Transverse colon (tissue), 4 donors: ENCODE data around the gene ANKS1B. TPM values are rescaled to one million over a fixed set of nuclear protein-coding genes. Genes with fewer than 3 reads are reported as not detected.

ENCODE experiments used
- DNase-seq: peaks from one replicate; pipeline ENCODE4 v3.0.0-alpha.2; 2019
- H3K27ac ChIP-seq, 4 donors: fragments of 200-600 bp; sonication (generic); 2 replicates each; pipeline ENCODE4 v1.5.1; 2016 to 2018; ENCODE audit warnings: inconsistent platforms in 4 of 4
- H3K27me3 ChIP-seq: fragments of 200-600 bp; sonication (generic); 2 replicates; pipeline ENCODE4 v1.5.1; 2017; ENCODE audit warnings: inconsistent platforms
- H3K36me3 ChIP-seq, 4 donors: fragments of 200-600 bp; sonication (generic); 2 replicates each; pipeline ENCODE4 v1.5.1; 2017 to 2019; ENCODE audit warnings: inconsistent platforms in 4 of 4
- H3K4me1 ChIP-seq, 4 donors: fragments of 200-600 bp; sonication (generic); 2 replicates each; pipeline ENCODE4 v1.5.1; 2017 to 2020; ENCODE audit warnings: inconsistent platforms in 4 of 4
- H3K4me3 ChIP-seq, 4 donors: fragments of 200-600 bp; sonication (generic); 1 replicate in 1 of 4; 2 replicates in 3 of 4; pipeline versions ENCODE4 v1.5.1 to v1.6.1; 2017 to 2019; ENCODE audit warnings: inconsistent platforms in 4 of 4
- H3K9me3 ChIP-seq, 2 donors: fragments of 200-600 bp; sonication (generic); 2 replicates each; pipeline ENCODE4 v1.5.1; 2017 to 2019; ENCODE audit warnings: inconsistent platforms in 2 of 2
- CTCF ChIP-seq, 5 experiments: fragments of 200-600 bp in 3 of 5; fragments of 450-650 bp in 2 of 5; sonication (generic) in 3 of 5; IDR thresholded peaks; 1 replicate in 2 of 5; 2 replicates in 3 of 5; pipeline ENCODE4 v1.5.1; 2016 to 2017; ENCODE audit warnings: antibody characterized with exemption in 5 of 5, inconsistent platforms in 3 of 5, mild to moderate bottlenecking in 2 of 5, moderate library complexity in 1 of 5
- EP300 ChIP-seq: sonication (generic); formaldehyde crosslinking; IDR thresholded peaks from one replicate; pipeline ENCODE4 v1.6.1; 2017; ENCODE audit warnings: antibody characterized with exemption, low read depth
- POLR2A ChIP-seq: fragments of 450-650 bp; IDR thresholded peaks from one replicate; pipeline ENCODE4 v1.6.1; 2016; ENCODE audit warnings: antibody characterized with exemption, mild to moderate bottlenecking, moderate library complexity
- POLR2AphosphoS5 ChIP-seq, 3 donors: sonication (generic); formaldehyde crosslinking; IDR thresholded peaks; one replicate each; pipeline ENCODE4 v1.6.1; 2016; ENCODE audit warnings: antibody characterized with exemption in 3 of 3
- WGBS, 2 donors: methylation state at CpG; one replicate each; pipeline ENCODE4 v1.1.5; 2018; ENCODE audit warnings: low coverage in 1 of 2; 5-methylcytosine and 5-hydroxymethylcytosine counted together
- in situ Hi-C, 4 donors: fragments of 200-750 bp; cut with MboI; loops; one replicate each; pipeline versions ENCODE4 v1.15.0 to v1.15.1; 2017; ENCODE audit warnings: low sequenced_read_pairs in 3 of 4, low pct_ligation_motif_present in 1 of 4, low pct_unique_long_range_greater_than_20kb in 1 of 4
- intact Hi-C: fragments of 100-400 bp; cut with DNase I; formaldehyde crosslinking; loops from one replicate; pipeline ENCODE4 v1.15.1; 2023; ENCODE audit warnings: low total_unique reads
- total RNA-seq, 4 donors: library from RNA; depleted of rRNA; stranded (reverse); fragments of >200 nt; gene quantifications; one replicate each; pipeline ENCODE4 v1.1.0, GENCODE V29; 2016

The ANKS1B gene
- total RNA-seq, 4 donors from 2014 or later, result 1.4 to 6.4 (median 3.5) TPM; not detected in 1

- no peaks in the 10 kb centered on the region for H3K36me3 ChIP-seq
- WGBS, 2 donors, result 42 to 60% methylated on average over 2 of the region's 2 CpGs
- H3K9me3 ChIP-seq, result no peaks in the 10 kb centered on the region
- in situ Hi-C loops, result no loop called here
- no peak overlapping the region for H3K27ac ChIP-seq
- intact Hi-C loops, result no loop called here
- H3K4me1 ChIP-seq, result peaks cover 0 to under 1% (median 0%) of the 10 kb centered on the region in 4 donors
- TF ChIP-seq CTCF (IDR thresholded peaks at IDR 0.05) (no peak), POLR2AphosphoS5 (IDR thresholded peaks at IDR 0.05) (no peak), POLR2A (no peak), EP300 (no peak)
- H3K27me3 ChIP-seq, result no peaks in the 10 kb centered on the region
- H3K4me3 ChIP-seq, result no peak overlapping the region
- DNase-seq, result no peak
Observed at GRCh38 chr12:99954724-99955123, 30.0 kb downstream of the ANKS1B start.

- Histone ChIP-seq H3K27ac (no peak overlapping the region), H3K27me3 (no peaks in the 10 kb centered on the region), H3K4me3 (no peak overlapping the region), H3K9me3 (no peaks in the 10 kb centered on the region), H3K36me3 (no peaks in the 10 kb centered on the region), H3K4me1 (no peaks in the 10 kb centered on the region)
- intact Hi-C loops, result no loop called here
- TF ChIP-seq POLR2AphosphoS5 (IDR thresholded peaks at IDR 0.05), result no peak
- TF ChIP-seq CTCF (IDR thresholded peaks at IDR 0.05), result no peak
- no peak for TF ChIP-seq POLR2A
- no peak for TF ChIP-seq EP300
- WGBS, 2 donors, result 75 to 77% methylated on average over 3 of the region's 3 CpGs
- in situ Hi-C loops, result no loop called here
- DNase-seq, result no peak
Observed at GRCh38 chr12:99948370-99948769, 36.4 kb downstream of the ANKS1B start.

- Histone ChIP-seq H3K4me3 (no peak overlapping the region), H3K36me3 (no peaks in the 10 kb centered on the region), H3K4me1 (no peaks in the 10 kb centered on the region), H3K27me3 (no peaks in the 10 kb centered on the region), H3K9me3 (no peaks in the 10 kb centered on the region), H3K27ac (no peak overlapping the region)
- TF ChIP-seq POLR2AphosphoS5 (IDR thresholded peaks at IDR 0.05) (no peak), CTCF (IDR thresholded peaks at IDR 0.05) (no peak), POLR2A (no peak), EP300 (no peak)
- no peak for DNase-seq
- 83% methylated on average over 1 of the region's 1 CpG; no CpG with 5 or more reads in 1 of the 2 donors for WGBS, 2 donors
- intact Hi-C loops (no loop called here), in situ Hi-C loops (no loop called here)
Observed at GRCh38 chr12:99946131-99946530, 38.6 kb downstream of the ANKS1B start.

- H3K4me3 ChIP-seq, result no peak overlapping the region
- no peaks in the 10 kb centered on the region for H3K27me3 ChIP-seq
- peaks cover 0 to 1% (median 0%) of the 10 kb centered on the region in 4 donors for H3K36me3 ChIP-seq
- no peak for TF ChIP-seq CTCF (IDR thresholded peaks at IDR 0.05)
- no peak for TF ChIP-seq POLR2A
- TF ChIP-seq EP300, result no peak
- no peak for TF ChIP-seq POLR2AphosphoS5 (IDR thresholded peaks at IDR 0.05)
- intact Hi-C loops (no loop called here), in situ Hi-C loops (no loop called here)
- DNase-seq, result no peak
- no peak overlapping the region for H3K27ac ChIP-seq
- H3K9me3 ChIP-seq, result no peaks in the 10 kb centered on the region
- WGBS, 2 donors, result 82 to 83% methylated on average over 3 of the region's 3 CpGs
- no peaks in the 10 kb centered on the region for H3K4me1 ChIP-seq
Observed at GRCh38 chr12:99935608-99936007, 49.1 kb downstream of the ANKS1B start.
